ENCODE measurements around the gene PRORP.
"Not testable (repeated sequence)": the region's sequence is repeated elsewhere in the genome, so short reads cannot be mapped to it uniquely, and the experiment has no call there.

PRORP gene

DNA sequence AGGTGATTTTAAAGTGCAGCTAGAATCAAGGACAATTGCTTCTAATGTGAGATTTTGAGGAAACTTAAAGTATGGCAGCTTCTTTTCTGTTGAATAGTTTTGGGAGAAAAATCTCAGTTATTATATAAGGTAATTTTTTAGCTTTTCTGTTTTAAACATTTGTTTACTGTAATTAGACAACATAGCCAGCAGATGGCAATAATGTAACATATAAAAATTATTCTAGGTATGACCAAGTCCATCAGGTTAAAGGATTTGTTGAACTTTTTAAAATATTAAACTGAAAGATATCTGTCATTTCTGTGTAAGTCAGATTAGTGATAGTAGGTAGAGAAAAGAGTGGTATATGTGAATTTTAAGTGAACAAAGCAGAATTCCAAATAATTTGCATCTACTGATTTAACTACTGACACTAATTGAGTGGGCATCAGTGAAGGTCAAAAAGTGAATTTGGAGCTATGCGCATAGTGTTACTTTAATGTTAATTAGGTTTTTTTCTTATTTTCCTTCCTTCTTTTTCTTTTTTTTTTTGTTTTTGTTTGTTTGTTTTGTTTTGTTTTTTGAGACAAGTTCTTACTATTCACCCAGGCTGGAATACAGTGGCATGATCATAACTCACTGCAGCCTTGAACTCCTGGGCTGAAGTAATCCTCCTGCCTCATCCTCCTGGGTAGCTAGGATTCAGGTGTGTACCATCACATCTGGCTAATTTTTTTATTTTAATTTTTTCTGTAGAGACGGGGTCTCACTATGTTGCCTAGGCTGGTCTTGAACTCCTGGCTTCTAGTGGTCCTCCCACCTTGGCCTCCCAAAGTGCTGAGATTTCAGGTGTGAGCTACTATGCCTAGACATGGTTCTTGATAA is 18.6 kb downstream of the PRORP start:
- no peak for DNase-seq

DNA sequence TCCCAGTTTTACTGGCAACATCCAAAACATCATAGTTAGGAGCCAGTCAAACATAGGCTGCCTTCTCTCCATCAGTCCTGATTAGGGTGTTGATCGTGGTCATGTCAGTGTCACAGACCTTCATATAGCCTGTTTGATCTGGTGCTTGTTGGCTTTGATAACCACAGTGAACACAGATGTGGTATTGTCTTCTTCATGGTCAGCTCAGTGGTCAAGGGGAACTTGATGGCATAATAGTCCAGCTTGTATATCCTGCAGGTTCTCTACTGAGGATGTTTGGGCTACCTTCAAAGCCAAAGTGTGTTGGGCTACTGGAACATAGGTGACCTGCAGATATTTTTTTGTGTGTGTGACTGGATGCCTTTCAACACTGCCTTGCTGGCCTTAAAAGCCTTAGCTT is 21.7 kb downstream of the PRORP start:
- DNase-seq: no peak

DNA sequence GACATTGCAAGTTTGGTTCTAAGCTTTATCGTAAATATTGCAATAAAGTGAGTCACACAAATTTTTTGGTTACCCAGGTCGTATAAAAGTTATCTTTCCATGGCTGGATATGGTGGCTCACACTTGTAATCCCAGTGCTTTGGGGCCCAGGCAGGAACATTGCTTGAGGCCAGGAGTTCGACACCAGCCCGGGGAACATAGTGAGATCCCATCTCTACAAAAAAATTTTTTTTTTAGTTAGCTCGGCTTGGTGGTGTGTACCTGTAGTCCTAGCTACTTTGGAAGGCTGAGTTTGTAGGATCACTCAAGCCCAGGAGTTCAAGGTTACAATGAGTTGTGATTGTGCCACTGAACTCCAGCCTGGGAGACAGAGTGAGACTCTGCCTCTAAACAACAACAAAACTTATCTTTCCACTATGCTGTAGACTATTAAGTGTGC is 24.4 kb downstream of the PRORP start:
- no peak for DNase-seq

DNA sequence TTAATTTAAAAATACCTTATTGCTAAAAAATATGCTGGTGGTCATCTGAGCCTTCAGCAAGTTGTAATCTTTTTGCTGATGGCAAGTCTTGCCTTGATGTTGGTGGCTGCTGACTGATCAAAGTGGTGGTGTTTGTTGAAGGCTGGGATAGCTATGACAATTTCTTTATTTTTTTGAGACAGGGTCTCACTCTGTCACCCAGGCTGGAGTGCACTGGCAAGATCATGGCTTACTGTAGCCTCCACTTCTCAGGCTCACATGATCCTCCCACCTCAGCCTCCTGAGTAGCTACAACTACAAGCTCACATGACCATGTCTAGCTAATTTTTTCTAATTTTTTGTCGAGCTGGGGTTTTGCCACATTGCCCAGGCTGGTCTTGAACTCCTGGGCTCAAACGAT is 24.8 kb downstream of the PRORP start:
- DNase-seq: no peak

DNA sequence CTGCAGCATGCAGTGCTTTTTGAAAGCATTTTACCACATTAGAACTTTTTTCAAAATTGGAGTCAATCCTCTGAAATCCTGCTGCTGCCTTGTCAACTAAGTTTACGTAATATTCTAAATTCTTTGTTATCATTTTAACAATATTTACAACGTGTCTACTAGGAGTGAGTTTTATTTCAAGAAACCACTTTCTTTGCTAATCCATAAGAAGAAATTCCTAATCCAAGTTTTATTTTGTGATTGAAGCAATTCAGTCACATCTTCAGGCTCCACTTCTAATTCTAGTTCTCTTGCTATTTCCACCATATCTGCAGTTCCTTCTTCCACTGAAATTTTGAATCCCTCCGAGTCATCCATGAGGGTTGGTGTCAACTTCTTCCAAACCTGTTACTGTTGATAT is 25.4 kb downstream of the PRORP start:
- DNase-seq: no peak

DNA sequence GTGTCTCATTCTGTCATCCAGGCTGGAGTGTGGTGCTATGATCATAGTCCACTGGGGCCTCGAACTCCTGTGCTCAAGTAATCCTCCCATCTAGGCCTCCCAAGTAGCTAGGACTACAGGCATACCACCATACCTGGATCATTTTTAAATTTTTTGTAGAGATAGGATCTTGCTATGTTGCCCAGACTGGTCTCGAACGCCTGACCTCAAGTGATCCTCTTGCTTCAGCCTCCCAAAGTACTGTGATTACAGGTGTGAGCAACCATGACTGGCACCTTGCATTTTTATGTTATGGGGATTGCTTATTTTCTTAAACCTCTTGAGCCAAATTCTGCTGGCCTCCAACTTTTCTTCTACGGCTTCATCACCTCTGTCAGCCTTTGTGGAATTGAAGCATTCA is 26.9 kb downstream of the PRORP start:
- no peak for DNase-seq

DNA sequence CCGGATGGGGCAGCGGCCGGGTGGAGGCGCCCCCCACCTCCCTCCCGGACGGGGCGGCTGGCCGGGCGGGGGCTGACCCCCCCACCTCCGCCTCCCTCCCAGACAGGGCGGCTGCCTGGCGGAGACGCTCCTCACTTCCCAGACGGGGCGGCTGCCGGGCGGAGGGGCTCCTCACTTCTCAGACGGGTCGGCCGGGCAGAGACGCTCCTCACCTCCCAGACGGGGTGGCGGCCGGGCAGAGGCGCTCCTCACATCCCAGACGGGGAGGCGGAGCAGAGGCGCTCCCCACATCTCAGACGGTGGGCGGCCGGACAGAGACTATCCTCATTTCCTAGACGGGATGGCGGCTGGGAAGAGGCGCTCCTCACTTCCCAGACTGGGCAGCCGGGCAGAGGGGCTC is 30.2 kb downstream of the PRORP start:
- not testable (repeated sequence) for DNase-seq

DNA sequence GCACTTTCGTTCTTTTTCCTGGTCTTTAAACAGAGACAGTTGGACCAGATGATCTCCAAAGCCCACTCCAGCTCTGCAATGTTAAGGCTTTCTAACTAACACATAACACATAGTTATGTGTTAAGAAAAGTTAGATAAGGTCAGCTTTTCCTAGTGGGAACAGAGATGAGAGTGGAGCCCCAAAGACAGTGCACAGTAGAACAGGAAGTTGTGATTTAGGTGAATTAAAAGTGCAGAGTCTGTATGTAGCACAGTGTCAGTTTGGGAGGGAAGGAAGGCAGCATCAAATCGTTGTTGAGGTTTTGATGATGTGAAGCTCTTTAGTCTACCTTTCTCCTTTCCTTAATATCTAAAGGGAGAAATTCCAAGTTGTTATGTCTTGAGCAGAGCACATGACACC is 31.7 kb downstream of the PRORP start:
- no peak for DNase-seq

DNA sequence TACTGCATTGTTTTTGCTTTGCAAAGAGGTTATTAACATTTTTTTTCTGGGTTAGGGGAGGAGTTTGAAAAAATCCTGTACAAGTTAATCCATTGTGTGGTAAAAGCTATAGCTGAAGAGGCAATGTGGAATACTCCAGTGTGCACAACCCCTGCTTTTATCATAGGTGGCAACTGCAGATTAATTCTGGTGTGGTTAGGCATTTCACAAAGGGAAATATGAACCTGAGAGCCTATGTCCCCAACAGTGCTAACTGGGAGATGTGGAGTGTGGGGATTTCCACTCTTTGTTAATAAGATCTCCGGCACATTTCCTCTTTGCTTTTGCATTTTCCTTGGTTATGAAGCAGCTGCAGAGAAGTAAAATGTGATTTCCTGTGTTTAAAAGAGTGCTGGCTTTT is 33.6 kb downstream of the PRORP start:
- DNase-seq: no peak

DNA sequence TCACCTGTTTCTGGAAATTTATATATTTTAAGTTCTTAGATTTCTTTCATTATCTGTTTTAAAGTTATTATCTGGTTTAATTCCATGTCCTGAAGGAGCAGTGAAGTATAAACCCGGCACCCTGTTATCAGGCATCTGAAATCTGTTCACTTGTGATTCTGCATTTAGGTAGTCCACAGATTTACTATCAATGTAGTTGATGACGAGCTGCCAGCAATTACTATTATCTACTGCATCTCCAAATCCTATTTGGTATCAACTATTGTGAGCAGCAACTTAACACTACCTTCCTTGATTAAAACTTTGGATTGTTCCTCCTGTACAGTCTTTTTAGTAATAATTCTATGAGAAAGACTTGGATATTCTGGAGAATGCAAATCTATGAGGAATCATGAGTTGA is 36.1 kb downstream of the PRORP start:
- DNase-seq: no peak

DNA sequence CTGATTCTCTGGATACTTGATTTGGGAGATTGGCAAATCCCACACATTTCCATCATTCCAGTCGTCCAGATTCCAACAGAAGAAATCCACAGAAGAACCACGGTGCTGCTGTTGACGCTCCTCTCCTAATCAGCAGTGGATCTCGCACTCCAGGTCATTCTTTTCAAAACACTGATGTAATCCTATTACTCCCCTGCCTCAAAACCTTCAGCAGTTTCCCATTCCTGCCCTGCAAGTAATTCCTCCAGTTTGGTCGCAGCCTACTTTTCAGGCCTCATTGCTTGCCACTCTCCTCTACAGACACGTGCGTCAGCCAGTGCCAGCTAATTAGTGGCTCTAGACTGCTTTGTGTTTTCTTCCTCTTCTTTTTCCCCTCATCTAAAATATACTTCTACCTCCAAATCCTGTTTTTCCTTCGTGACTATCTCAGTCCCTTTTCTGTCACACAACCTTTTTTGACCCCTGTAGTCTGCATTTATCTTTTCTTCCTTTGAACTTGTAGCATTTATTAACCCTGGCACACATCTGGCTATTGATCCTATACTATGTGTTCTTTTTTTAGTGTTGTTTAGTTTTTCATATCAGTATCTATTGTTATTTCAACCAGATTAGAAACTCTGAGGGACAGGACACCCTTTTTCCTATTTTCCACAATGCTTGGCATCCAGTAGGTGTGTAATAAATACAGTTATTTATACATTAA is 36.8 kb downstream of the PRORP start:
- no peak for DNase-seq

DNA sequence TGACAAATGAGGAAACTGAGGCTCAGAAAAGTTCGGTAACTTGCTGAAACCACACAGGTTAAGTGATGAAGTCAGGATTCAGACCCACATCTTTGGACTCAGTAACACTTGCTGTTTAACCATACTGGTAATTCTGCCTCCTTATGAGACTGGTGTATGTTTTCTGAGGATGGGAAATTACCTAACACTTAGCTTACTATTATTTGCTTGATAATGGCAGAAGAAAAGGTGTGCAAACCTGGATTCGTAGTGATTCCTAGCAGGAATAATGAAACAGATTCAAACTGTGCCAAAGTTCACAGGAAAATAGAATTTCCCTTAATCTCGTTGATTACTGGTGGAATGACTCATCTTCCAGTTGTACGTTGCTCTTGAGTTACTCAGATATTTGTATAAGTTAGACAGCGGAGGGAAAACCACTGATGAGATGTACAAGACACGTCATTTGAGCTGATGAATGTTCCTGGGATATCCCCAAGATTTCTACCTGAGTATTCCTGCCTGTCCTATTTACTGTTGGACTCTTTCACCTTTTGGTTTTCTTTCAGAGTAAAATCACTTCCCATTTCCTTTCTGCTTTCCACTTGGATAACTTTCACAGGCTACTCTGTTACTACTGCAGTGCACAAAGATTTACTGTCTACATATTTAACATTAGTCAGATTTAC is 37.5 kb downstream of the PRORP start:
- no peak for DNase-seq

DNA sequence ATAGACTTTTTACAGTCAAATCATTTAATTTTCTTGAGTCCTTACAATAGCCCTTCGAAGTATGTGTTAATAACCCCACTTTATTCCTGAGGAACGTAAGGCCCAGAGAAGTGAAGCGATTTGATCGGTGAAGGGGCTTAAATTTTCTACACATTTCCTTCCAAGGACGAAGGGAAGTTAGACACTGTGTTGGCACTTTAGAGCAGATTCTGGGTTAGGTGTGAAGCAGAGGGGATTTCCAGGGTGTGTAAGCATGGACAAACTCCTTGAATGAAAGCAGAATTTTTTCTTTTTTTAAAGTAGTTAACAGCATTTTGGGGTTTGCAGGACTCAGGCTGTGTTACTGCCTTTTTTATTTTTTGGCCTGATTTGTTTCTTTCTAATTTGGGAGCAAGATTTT is 38.9 kb downstream of the PRORP start:
- no peak for DNase-seq

DNA sequence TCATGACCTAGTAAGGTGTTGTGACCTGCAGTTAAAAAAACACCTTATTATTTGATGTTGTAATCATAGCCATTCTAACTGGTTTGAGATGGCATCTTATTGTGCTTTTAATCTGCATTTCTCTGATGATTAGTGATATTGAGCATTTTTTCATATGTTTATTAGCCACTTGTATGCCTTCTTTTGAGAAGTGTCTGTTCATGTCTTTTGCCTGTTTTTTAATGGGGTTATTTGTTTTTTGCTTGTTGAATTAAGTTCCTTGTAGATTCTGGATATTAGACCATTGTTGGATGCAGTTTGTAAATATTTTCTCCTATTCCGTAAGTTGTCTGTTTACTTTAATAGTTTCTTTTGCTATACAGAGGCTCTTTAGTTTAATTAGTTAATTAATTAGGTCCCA is 41.0 kb downstream of the PRORP start:
- DNase-seq: no peak

DNA sequence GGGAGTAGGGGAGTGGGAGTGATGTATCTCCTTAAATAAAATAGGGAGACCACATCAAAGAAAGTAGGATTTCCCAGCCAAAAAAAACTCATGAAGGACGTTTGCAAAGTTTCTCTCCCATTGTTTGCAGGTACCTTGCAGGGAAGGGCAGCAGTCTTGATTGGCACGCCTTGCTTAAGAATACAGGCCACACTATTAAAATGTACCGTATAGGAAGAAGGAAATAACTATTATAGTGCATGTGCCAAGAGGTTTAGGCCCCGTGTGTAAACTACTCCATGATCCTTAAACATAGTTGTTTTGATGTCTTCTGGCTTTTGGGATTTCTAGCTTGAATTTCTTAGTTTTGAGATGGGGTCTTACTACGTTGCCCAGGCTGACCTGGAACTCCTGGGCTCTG is 42.5 kb downstream of the PRORP start:
- DNase-seq: no peak

DNA sequence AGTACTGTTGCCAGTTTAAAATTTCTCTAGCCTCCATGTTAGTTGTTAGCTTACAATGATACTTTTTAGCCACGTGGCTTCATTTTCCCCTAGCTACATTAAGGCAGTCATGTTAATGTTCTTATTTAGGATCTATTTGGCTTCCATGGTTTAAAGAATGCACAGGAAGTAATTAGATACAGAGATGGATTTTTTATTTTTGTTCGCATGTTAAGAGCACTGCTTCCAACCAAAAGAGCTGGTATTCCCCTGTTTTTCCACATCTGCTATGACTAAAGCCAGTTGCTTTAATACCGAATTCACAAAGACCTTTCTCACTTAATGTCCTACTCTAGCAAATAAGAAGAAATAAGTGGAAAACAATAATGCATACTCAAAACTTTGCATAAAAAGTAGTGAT is 45.1 kb downstream of the PRORP start:
- DNase-seq: no peak
